ENCODE results near the gene CPT1C.
"Not testable (repeated sequence)": the region's sequence is repeated elsewhere in the genome, so short reads cannot be mapped to it uniquely, and the experiment has no call there.

CPT1C gene

GRCh38 chr19:49710372-49710951, 19.5 kb downstream of the CPT1C start:
- no peak for FAIRE-seq
- TF ChIP-seq CTCF (IDR thresholded peaks at IDR 0.05; ENCODE audit: insufficient read depth, missing control alignments), result no peak
- no peak for DNase-seq (ENCODE audit: insufficient read length, low spot score)

GRCh38 chr19:49712397-49712859, 21.5 kb downstream of the CPT1C start:
- FAIRE-seq, result no peak
- DNase-seq (ENCODE audit: insufficient read length, low spot score), result peak; percentile 68
- no peak for TF ChIP-seq CTCF (IDR thresholded peaks at IDR 0.05; ENCODE audit: insufficient read depth, missing control alignments)

GRCh38 chr19:49713236-49713845, 22.4 kb downstream of the CPT1C start:
- FAIRE-seq, result no peak

GRCh38 chr19:49716154-49716553, 25.2 kb downstream of the CPT1C start:
- TF ChIP-seq CTCF (IDR thresholded peaks at IDR 0.05; ENCODE audit: insufficient read depth, missing control alignments), result no peak
- DNase-seq (ENCODE audit: insufficient read length, low spot score), result no peak
- no peak for FAIRE-seq

More at GRCh38 chr19:49713236-49713845, 22.4 kb downstream of the CPT1C start:
- no peak for DNase-seq (ENCODE audit: insufficient read length, low spot score)
- no peak for TF ChIP-seq CTCF (IDR thresholded peaks at IDR 0.05; ENCODE audit: insufficient read depth, missing control alignments)

- no peak for TF ChIP-seq CTCF (IDR thresholded peaks at IDR 0.05; ENCODE audit: insufficient read depth, missing control alignments)
- FAIRE-seq (no peak), DNase-seq (ENCODE audit: insufficient read length, low spot score) (no peak)
These were observed 27.6 kb downstream of the CPT1C start for GRCh38 chr19:49718511-49718910.

GRCh38 chr19:49718991-49719390, 28.1 kb downstream of the CPT1C start:
- no peak for TF ChIP-seq CTCF (IDR thresholded peaks at IDR 0.05; ENCODE audit: insufficient read depth, missing control alignments)
- FAIRE-seq (no peak), DNase-seq (ENCODE audit: insufficient read length, low spot score) (no peak)

- not testable (repeated sequence) for DNase-seq (ENCODE audit: insufficient read length, low spot score); FAIRE-seq
These were observed 28.5 kb downstream of the CPT1C start for GRCh38 chr19:49719420-49719819.
